Sigmoid colon (tissue), 7 donors: ENCODE results near the gene CACNA1C. TPM values are rescaled to one million over a fixed set of nuclear protein-coding genes. Genes with fewer than 3 reads are reported as not detected.

Experiments used
- DNase-seq: peaks from one replicate; pipeline ENCODE4 v3.0.0-alpha.2; 2019
- H3K27ac ChIP-seq, 4 donors: fragments of 200-600 bp; sonication (generic); one replicate each; pipeline ENCODE4 v1.5.1; 2016 to 2019; ENCODE audit warnings: mild to moderate bottlenecking in 1 of 4
- H3K27me3 ChIP-seq, 3 donors: fragments of 200-600 bp; sonication (generic); one replicate each; pipeline ENCODE4 v1.5.1; 2019; ENCODE audit warnings: mild to moderate bottlenecking in 1 of 3
- H3K36me3 ChIP-seq, 4 donors: fragments of 200-600 bp; sonication (generic); one replicate each; pipeline ENCODE4 v1.5.1; 2016 to 2019
- H3K4me1 ChIP-seq, 4 donors: fragments of 200-600 bp; sonication (generic); one replicate each; pipeline ENCODE4 v1.5.1; 2017 to 2019
- H3K4me3 ChIP-seq, 4 donors: fragments of 200-600 bp; sonication (generic); one replicate each; pipeline ENCODE4 v1.5.1; 2017 to 2019; ENCODE audit warnings: mild to moderate bottlenecking in 2 of 4, moderate library complexity in 1 of 4
- H3K9me3 ChIP-seq, 4 donors: fragments of 200-600 bp in 3 of 4; sonication (generic) in 3 of 4; one replicate each; pipeline versions ENCODE4 v1.5.1 to v1.6.1; 2013 to 2019
- EP300 ChIP-seq, 4 donors: sonication (generic); formaldehyde crosslinking; IDR thresholded peaks; one replicate each; pipeline ENCODE4 v1.6.1; 2017; ENCODE audit warnings: antibody characterized with exemption in 4 of 4
- POLR2A ChIP-seq, 2 donors: fragments of 450-650 bp; IDR thresholded peaks; one replicate each; pipeline ENCODE4 v1.6.1; 2016; ENCODE audit warnings: antibody characterized with exemption in 2 of 2, mild to moderate bottlenecking in 2 of 2, moderate library complexity in 2 of 2
- POLR2AphosphoS5 ChIP-seq, 4 donors: sonication (generic); formaldehyde crosslinking; IDR thresholded peaks; one replicate each; pipeline ENCODE4 v1.6.1; 2017; ENCODE audit warnings: antibody characterized with exemption in 4 of 4
- WGBS, 2 donors: extraction: QIAGEN DNeasy Blood & Tissue Kit; methylation state at CpG; one replicate each; pipeline ENCODE4 v1.1.7; 2013; 5-methylcytosine and 5-hydroxymethylcytosine counted together
- intact Hi-C: fragments of 100-400 bp; cut with DNase I; formaldehyde crosslinking; loops from one replicate; pipeline ENCODE4 v1.15.1; 2023
- polyA plus RNA-seq, 3 donors: library from polyadenylated mRNA; stranded (reverse); fragments of 200-250 nt; gene quantifications; one replicate each; pipeline ENCODE4 v1.2.3, GENCODE V29; 2013
- total RNA-seq, 4 donors: library from RNA; depleted of rRNA; stranded (reverse); fragments of >200 nt; gene quantifications; one replicate each; pipeline ENCODE4 v1.1.0, GENCODE V29; 2016
- TF ChIP-seq, protein P1 (sequence below), 4 experiments: fragments of 450-650 bp in 3 of 4; fragments of 200-600 bp in 1 of 4; IDR thresholded peaks; one replicate each; pipeline ENCODE4 v1.5.1; 2016 to 2019; ENCODE audit warnings: antibody characterized with exemption in 4 of 4, mild to moderate bottlenecking in 3 of 4, moderate library complexity in 2 of 4
- donor health status: healthy with polysubstance abuse.
- donor health status: Bipolar disorder and iron deficiency.
- donor health status: healthy.

Gene CACNA1C
- total and polyA plus RNA-seq, 7 donors: 0.46 to 213 (median 62.0) TPM

DNA sequence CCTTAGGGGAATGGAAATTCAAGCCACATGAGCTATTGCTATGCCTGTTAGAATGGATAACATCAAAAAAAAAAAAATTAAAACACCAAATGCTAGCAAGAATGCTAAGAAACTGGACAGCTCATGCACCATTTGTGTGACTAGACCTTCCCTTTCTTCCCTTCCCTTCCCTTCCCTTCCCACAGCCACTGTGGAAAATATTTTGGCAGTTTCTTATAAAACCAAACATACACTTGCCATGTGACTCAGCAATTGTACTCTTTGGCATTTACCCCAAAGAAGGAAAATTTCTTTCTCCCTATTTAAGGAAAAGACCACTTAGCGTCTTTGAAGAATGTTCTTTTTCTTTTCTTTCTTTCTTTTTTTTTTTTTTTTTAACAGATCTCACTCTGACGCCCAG is 692.9 kb downstream of the CACNA1C start:
- Histone ChIP-seq H3K4me3 (no peak overlapping the region), H3K27me3 (no peaks in the 10 kb centered on the region), H3K36me3 (no peaks in the 10 kb centered on the region), H3K4me1 (no peaks in the 10 kb centered on the region), H3K27ac (no peak overlapping the region), H3K9me3 (no peaks in the 10 kb centered on the region)
- WGBS, 2 donors: 49 to 60% methylated on average over 2 of the region's 2 CpGs
- intact Hi-C loops: no loop called here
- no peak for DNase-seq
- TF ChIP-seq, protein P1, sequence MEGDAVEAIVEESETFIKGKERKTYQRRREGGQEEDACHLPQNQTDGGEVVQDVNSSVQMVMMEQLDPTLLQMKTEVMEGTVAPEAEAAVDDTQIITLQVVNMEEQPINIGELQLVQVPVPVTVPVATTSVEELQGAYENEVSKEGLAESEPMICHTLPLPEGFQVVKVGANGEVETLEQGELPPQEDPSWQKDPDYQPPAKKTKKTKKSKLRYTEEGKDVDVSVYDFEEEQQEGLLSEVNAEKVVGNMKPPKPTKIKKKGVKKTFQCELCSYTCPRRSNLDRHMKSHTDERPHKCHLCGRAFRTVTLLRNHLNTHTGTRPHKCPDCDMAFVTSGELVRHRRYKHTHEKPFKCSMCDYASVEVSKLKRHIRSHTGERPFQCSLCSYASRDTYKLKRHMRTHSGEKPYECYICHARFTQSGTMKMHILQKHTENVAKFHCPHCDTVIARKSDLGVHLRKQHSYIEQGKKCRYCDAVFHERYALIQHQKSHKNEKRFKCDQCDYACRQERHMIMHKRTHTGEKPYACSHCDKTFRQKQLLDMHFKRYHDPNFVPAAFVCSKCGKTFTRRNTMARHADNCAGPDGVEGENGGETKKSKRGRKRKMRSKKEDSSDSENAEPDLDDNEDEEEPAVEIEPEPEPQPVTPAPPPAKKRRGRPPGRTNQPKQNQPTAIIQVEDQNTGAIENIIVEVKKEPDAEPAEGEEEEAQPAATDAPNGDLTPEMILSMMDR (IDR thresholded peaks at IDR 0.05): no peak
- TF ChIP-seq EP300 (IDR thresholded peaks at IDR 0.05): no peak
- no peak for TF ChIP-seq POLR2AphosphoS5 (IDR thresholded peaks at IDR 0.05)
- no peak for TF ChIP-seq POLR2A (IDR thresholded peaks at IDR 0.05)

Other genes starting within 250 kb of the CACNA1C start
- gene LRTM2, start 232.4 kb upstream of the CACNA1C start, total RNA-seq: under 1 TPM in 1 of 4 donors, not detected in 3; 0.41 TPM
- under 1 TPM in 1 of 3 donors, not detected in 2; 0.09 TPM for gene LRTM2, start 232.4 kb upstream of the CACNA1C start, polyA plus RNA-seq
- 1 to 10 TPM; 2.8 to 4.9 (median 3.4) TPM for gene CACNA2D4, start 134.3 kb upstream of the CACNA1C start, total RNA-seq
- 1 to 10 TPM; 3.6 to 5.8 (median 5.4) TPM for gene CACNA2D4, start 134.3 kb upstream of the CACNA1C start, polyA plus RNA-seq
- 10 to 100 TPM; 24.8 to 47.7 (median 35.5) TPM for gene DCP1B, start 48.5 kb upstream of the CACNA1C start, total RNA-seq
- 1 to 10 TPM; 5.5 to 8.5 (median 7.2) TPM for gene DCP1B, start 48.5 kb upstream of the CACNA1C start, polyA plus RNA-seq